Measurements from ENCODE around the gene ZBTB20. TPM values are rescaled to one million over a fixed set of nuclear protein-coding genes. Genes with fewer than 3 reads are reported as not detected.

Gene ZBTB20
- total RNA-seq, 4 donors from 2014 or later: 4.1 to 41.8 (median 11.6) TPM

- DNase-seq: no peak
These were observed 754.3 kb downstream of the ZBTB20 start for GRCh38 chr3:114392831-114393230.

GRCh38 chr3:114389156-114389555 is 757.9 kb downstream of the ZBTB20 start:
- WGBS, 2 donors: 87 to 90% methylated on average over 4 of the region's 4 CpGs
- no peak overlapping the region for H3K4me3 ChIP-seq
- H3K9me3 ChIP-seq: no peaks in the 10 kb centered on the region
- TF ChIP-seq CTCF (IDR thresholded peaks at IDR 0.05) (no peak), POLR2A (IDR thresholded peaks at IDR 0.05) (no peak)
- no peak overlapping the region for H3K27ac ChIP-seq
- intact Hi-C loops (cut with DNase I): no loop called here
- DNase-seq: no peak
- peaks cover 0 to 12% (median 4%) of the 10 kb centered on the region in 3 donors for H3K4me1 ChIP-seq
- H3K36me3 ChIP-seq: peaks cover 0 to 12% (median 0%) of the 10 kb centered on the region in 3 donors
- H3K27me3 ChIP-seq: no peaks in the 10 kb centered on the region

More at GRCh38 chr3:114392831-114393230, 754.3 kb downstream of the ZBTB20 start:
- 92 to 94% methylated on average over 2 of the region's 2 CpGs for WGBS, 2 donors
- Histone ChIP-seq H3K4me3 (no peak overlapping the region), H3K9me3 (no peaks in the 10 kb centered on the region), H3K4me1 (peaks cover 0 to 4% (median 0%) of the 10 kb centered on the region in 3 donors), H3K27me3 (no peaks in the 10 kb centered on the region), H3K36me3 (peaks cover 0 to 10% (median 0%) of the 10 kb centered on the region in 3 donors), H3K27ac (no peak overlapping the region)
- intact Hi-C loops (cut with DNase I): no loop called here
- TF ChIP-seq CTCF (IDR thresholded peaks at IDR 0.05): no peak
- no peak for TF ChIP-seq POLR2A (IDR thresholded peaks at IDR 0.05)

- intact Hi-C loops (cut with DNase I): no loop called here
- WGBS, 2 donors: 54 to 60% methylated on average over 4 of the region's 4 CpGs
- TF ChIP-seq POLR2A (IDR thresholded peaks at IDR 0.05) (no peak), CTCF (IDR thresholded peaks at IDR 0.05) (no peak)
- Histone ChIP-seq H3K27me3 (no peaks in the 10 kb centered on the region), H3K27ac (peak overlapping the region in 3 of 4 donors; percentile 15 to 80 (median 78)), H3K36me3 (peaks cover 0 to 18% (median 0%) of the 10 kb centered on the region in 3 donors), H3K4me1 (peaks cover 0 to 37% (median 8%) of the 10 kb centered on the region in 3 donors), H3K4me3 (peak overlapping the region in 3 of 4 donors; percentile 39 to 50 (median 42)), H3K9me3 (no peaks in the 10 kb centered on the region)
- no peak for DNase-seq
These were observed 762.6 kb downstream of the ZBTB20 start for GRCh38 chr3:114384558-114384903.

- peak overlapping the region in 3 of 4 donors; percentile 45 to 80 (median 78) for H3K27ac ChIP-seq
- peaks cover 0 to 42% (median 8%) of the 10 kb centered on the region in 3 donors for H3K4me1 ChIP-seq
- DNase-seq: no peak
- no peak for TF ChIP-seq POLR2A (IDR thresholded peaks at IDR 0.05)
- TF ChIP-seq CTCF (IDR thresholded peaks at IDR 0.05): peak; percentile 76 to 93 (median 82)
- peak overlapping the region; percentile 16 to 50 (median 40) for H3K4me3 ChIP-seq
- no peaks in the 10 kb centered on the region for H3K27me3 ChIP-seq
- H3K9me3 ChIP-seq: no peaks in the 10 kb centered on the region
- peaks cover 0 to 20% (median 0%) of the 10 kb centered on the region in 3 donors for H3K36me3 ChIP-seq
- WGBS, 2 donors: 25 to 29% methylated on average over 10 to 11 of the region's 12 CpGs
- intact Hi-C loops (cut with DNase I): no loop called here
These were observed 763.1 kb downstream of the ZBTB20 start for GRCh38 chr3:114383875-114384557.

- peak overlapping the region; percentile 28 to 78 (median 69) for H3K27ac ChIP-seq
- WGBS, 2 donors: 50 to 60% methylated on average over 4 of the region's 4 CpGs
- no peak overlapping the region for H3K4me3 ChIP-seq
- TF ChIP-seq POLR2A (IDR thresholded peaks at IDR 0.05) (no peak), CTCF (IDR thresholded peaks at IDR 0.05) (no peak)
- H3K4me1 ChIP-seq: peaks cover 0 to 59% (median 8%) of the 10 kb centered on the region in 3 donors
- no peaks in the 10 kb centered on the region for H3K27me3 ChIP-seq
- DNase-seq: no peak
- intact Hi-C loops (cut with DNase I): no loop called here
- H3K36me3 ChIP-seq: peaks cover 0 to 15% (median 0%) of the 10 kb centered on the region in 3 donors
- H3K9me3 ChIP-seq: no peaks in the 10 kb centered on the region
These were observed 766.8 kb downstream of the ZBTB20 start for GRCh38 chr3:114380233-114380651.
